ENCODE results near the gene ARHGDIA.

The ARHGDIA gene

GRCh38 chr17:81821147-81821546, 50.0 kb downstream of the ARHGDIA start:
- peak; percentile 54 for DNase-seq (ENCODE audit: low read depth)
- H3K4me3 ChIP-seq (ENCODE audit: low read length): no peak overlapping the region
- no peak for TF ChIP-seq CTCF (IDR thresholded peaks at IDR 0.05; ENCODE audit: insufficient read depth, low read depth, low read length, missing control alignments)

GRCh38 chr17:81819708-81820107, 51.4 kb downstream of the ARHGDIA start:
- DNase-seq (ENCODE audit: low read depth): no peak
- no peak for TF ChIP-seq CTCF (IDR thresholded peaks at IDR 0.05; ENCODE audit: insufficient read depth, low read depth, low read length, missing control alignments)
- H3K4me3 ChIP-seq (ENCODE audit: low read length): no peak overlapping the region

- no peak for DNase-seq (ENCODE audit: low read depth)
- no peak overlapping the region for H3K4me3 ChIP-seq (ENCODE audit: low read length)
- TF ChIP-seq CTCF (IDR thresholded peaks at IDR 0.05; ENCODE audit: insufficient read depth, low read depth, low read length, missing control alignments): no peak
These were observed 53.4 kb downstream of the ARHGDIA start for GRCh38 chr17:81817758-81818147.
